ENCODE results near the gene MAP7. TPM values are rescaled to one million over a fixed set of nuclear protein-coding genes. Genes with fewer than 3 reads are reported as not detected.
A peak's percentile ranks its signal among the peaks of the same experiment; 100 is the strongest.
"Not testable (repeated sequence)": the region's sequence is repeated elsewhere in the genome, so short reads cannot be mapped to it uniquely, and the experiment has no call there.

MAP7 gene
- total RNA-seq, 6 donors from 2014 or later: 18.1 to 26.6 (median 24.2) TPM

DNA sequence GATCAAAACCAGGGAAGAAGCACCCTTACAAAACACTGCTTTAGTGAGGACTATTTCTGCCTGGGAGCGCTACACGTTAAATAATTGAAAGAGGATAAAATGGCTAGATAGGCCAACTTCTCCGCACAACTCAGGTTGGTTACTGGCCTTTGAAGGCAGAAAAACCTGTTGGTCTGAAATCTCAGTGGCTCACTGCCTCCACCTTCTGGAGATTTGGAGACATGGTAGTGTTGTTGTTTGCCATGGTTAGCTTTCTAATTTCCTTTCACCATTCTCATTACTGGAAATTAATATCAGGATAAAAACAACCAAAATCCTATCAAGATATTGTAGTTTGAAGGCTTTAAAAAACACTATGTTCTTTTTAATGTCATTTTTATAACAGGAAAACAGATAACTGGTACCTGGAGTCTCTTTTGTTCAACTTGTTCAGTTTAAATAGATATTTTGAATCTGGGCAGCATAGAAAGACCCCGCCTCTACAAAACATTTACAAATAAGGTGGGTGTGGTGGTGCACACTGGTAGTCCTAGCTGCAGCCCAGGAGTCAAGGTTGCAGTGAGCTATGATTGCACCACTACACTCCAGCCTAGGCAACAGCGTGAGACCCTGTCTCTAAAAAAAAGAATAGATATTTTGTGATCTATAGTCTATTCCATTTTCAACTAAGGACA, 233.1 kb downstream of the MAP7 start:
- Histone ChIP-seq H3K36me3 (no peaks in the 10 kb centered on the region), H3K4me1 (no peaks in the 10 kb centered on the region), H3K27ac (no peak overlapping the region), H3K27me3 (no peaks in the 10 kb centered on the region), H3K4me3 (no peak overlapping the region), H3K9me3 (no peaks in the 10 kb centered on the region)
- 42 to 45% methylated on average over 5 of the region's 5 CpGs for WGBS, 2 donors
- TF ChIP-seq, protein P1, sequence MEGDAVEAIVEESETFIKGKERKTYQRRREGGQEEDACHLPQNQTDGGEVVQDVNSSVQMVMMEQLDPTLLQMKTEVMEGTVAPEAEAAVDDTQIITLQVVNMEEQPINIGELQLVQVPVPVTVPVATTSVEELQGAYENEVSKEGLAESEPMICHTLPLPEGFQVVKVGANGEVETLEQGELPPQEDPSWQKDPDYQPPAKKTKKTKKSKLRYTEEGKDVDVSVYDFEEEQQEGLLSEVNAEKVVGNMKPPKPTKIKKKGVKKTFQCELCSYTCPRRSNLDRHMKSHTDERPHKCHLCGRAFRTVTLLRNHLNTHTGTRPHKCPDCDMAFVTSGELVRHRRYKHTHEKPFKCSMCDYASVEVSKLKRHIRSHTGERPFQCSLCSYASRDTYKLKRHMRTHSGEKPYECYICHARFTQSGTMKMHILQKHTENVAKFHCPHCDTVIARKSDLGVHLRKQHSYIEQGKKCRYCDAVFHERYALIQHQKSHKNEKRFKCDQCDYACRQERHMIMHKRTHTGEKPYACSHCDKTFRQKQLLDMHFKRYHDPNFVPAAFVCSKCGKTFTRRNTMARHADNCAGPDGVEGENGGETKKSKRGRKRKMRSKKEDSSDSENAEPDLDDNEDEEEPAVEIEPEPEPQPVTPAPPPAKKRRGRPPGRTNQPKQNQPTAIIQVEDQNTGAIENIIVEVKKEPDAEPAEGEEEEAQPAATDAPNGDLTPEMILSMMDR (IDR thresholded peaks at IDR 0.05): peak; percentile 55 to 79 (median 70)
- TF ChIP-seq EP300 (IDR thresholded peaks at IDR 0.05): no peak
- TF ChIP-seq POLR2AphosphoS5 (IDR thresholded peaks at IDR 0.05): no peak
- no peak for TF ChIP-seq POLR2A (IDR thresholded peaks at IDR 0.05)
- DNase-seq (peak in 1 of 2 donors; percentile 26), ATAC-seq (ENCODE audit: low FRiP score in 2 of 2) (peak; percentile 80 to 84)

GRCh38 chr6:136315594-136315993, 234.6 kb downstream of the MAP7 start:
- no peak for TF ChIP-seq EP300 (IDR thresholded peaks at IDR 0.05)
- TF ChIP-seq POLR2A (IDR thresholded peaks at IDR 0.05): no peak
- TF ChIP-seq POLR2AphosphoS5 (IDR thresholded peaks at IDR 0.05): no peak
- TF ChIP-seq, protein P1 (IDR thresholded peaks at IDR 0.05): no peak
- DNase-seq: no peak
- Histone ChIP-seq H3K27ac (no peak overlapping the region), H3K4me3 (no peak overlapping the region), H3K27me3 (no peaks in the 10 kb centered on the region), H3K9me3 (no peaks in the 10 kb centered on the region), H3K36me3 (no peaks in the 10 kb centered on the region), H3K4me1 (no peaks in the 10 kb centered on the region)
- ATAC-seq (ENCODE audit: low FRiP score in 2 of 2): no peak
- 91% methylated on average over 4 of the region's 4 CpGs for WGBS, 2 donors

DNA sequence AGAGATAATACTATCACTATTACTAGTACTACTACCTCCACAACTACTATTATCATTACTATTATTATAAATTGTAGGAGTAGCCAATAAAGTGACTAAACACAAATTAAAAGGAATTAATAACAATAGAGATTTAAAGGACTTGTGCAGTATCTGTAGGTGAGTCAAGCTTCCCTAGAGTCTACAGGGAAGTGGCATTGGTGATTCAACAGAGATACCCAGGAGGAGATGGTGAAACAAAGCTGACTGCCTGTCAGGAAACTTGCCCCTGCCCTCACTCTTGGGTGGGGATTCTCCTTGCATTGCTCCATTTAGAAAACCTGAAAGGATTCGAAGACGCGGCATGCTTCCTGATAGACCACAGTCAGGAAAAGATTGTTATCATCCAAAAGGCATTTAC, 237.2 kb downstream of the MAP7 start:
- TF ChIP-seq EP300 (IDR thresholded peaks at IDR 0.05): no peak
- TF ChIP-seq, protein P1 (IDR thresholded peaks at IDR 0.05): no peak
- no peak for TF ChIP-seq POLR2A (IDR thresholded peaks at IDR 0.05)
- no peak for TF ChIP-seq POLR2AphosphoS5 (IDR thresholded peaks at IDR 0.05)
- WGBS, 2 donors: 73 to 74% methylated on average over 3 of the region's 3 CpGs
- no peak for DNase-seq

DNA sequence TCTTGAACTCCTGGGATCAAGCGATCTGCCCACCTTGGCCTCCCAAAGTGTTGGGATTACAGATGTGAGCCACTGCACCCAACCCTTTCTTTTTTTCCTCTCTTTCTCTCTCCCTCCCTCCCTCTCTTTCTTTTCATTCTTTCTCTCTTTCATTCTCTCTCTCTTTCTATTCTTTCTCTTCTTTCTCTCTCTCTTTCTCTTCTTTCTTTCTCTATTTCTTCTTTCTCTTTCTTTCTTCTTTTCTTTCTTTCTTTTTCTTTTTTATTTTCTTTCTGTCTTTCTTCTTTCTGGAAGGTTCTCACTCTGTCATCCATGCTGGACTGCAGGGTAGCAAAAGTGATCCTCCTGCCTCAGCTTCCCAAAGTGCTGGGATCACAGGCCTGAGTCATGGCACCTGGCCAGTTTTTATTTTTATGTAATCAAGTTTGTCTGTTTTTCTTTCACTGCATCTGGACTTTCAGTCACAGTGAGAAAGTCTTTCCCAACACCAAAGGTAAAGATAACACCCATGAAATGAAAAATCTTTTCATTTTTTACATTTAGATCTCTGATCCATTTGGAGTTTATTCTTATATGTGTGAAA, 240.4 kb downstream of the MAP7 start:
- TF ChIP-seq POLR2A (IDR thresholded peaks at IDR 0.05) (no peak), POLR2AphosphoS5 (IDR thresholded peaks at IDR 0.05) (no peak), EP300 (IDR thresholded peaks at IDR 0.05) (no peak)
- TF ChIP-seq, protein P1 (IDR thresholded peaks at IDR 0.05): no peak
- no peaks in the 10 kb centered on the region for H3K36me3 ChIP-seq
- H3K4me1 ChIP-seq: no peaks in the 10 kb centered on the region
- WGBS, 2 donors: 94 to 100% methylated on average over 1 of the region's 1 CpG
- H3K4me3 ChIP-seq: no peak overlapping the region
- DNase-seq: no peak
- H3K9me3 ChIP-seq: no peaks in the 10 kb centered on the region
- ATAC-seq (ENCODE audit: low FRiP score in 2 of 2): no peak
- no peaks in the 10 kb centered on the region for H3K27me3 ChIP-seq
- no peak overlapping the region for H3K27ac ChIP-seq

More for the DNA sequence above, 237.2 kb downstream of the MAP7 start:
- Histone ChIP-seq H3K27ac (no peak overlapping the region), H3K27me3 (no peaks in the 10 kb centered on the region), H3K36me3 (no peaks in the 10 kb centered on the region), H3K4me1 (no peaks in the 10 kb centered on the region), H3K4me3 (no peak overlapping the region), H3K9me3 (no peaks in the 10 kb centered on the region)
- ATAC-seq (ENCODE audit: low FRiP score in 2 of 2): no peak

- H3K4me1 ChIP-seq: no peaks in the 10 kb centered on the region
- no peaks in the 10 kb centered on the region for H3K27me3 ChIP-seq
- no peaks in the 10 kb centered on the region for H3K36me3 ChIP-seq
- WGBS, 2 donors: 86 to 91% methylated on average over 3 of the region's 3 CpGs
- no peak overlapping the region for H3K4me3 ChIP-seq
- TF ChIP-seq POLR2AphosphoS5 (IDR thresholded peaks at IDR 0.05) (no peak), POLR2A (IDR thresholded peaks at IDR 0.05) (no peak), EP300 (IDR thresholded peaks at IDR 0.05) (no peak)
- TF ChIP-seq, protein P1 (IDR thresholded peaks at IDR 0.05): no peak
- no peaks in the 10 kb centered on the region for H3K9me3 ChIP-seq
- no peak for ATAC-seq (ENCODE audit: low FRiP score in 2 of 2)
- H3K27ac ChIP-seq: no peak overlapping the region
- DNase-seq: no peak
These were observed 241.1 kb downstream of the MAP7 start for GRCh38 chr6:136309171-136309570.

- H3K4me3 ChIP-seq; ATAC-seq (ENCODE audit: low FRiP score in 2 of 2); DNase-seq; H3K9me3 ChIP-seq; H3K27me3 ChIP-seq; H3K27ac ChIP-seq; H3K4me1 ChIP-seq; H3K36me3 ChIP-seq: not testable (repeated sequence)
- 83 to 87% methylated on average over 1 of the region's 1 CpG for WGBS, 2 donors
These were observed 241.8 kb downstream of the MAP7 start for GRCh38 chr6:136308469-136308868.
